ENCODE measurements around the gene GAB2.

Gene GAB2

GRCh38 chr11:78403781-78404180, 13.8 kb downstream of the GAB2 start:
- DNase-seq (ENCODE audit: extremely low read depth, insufficient read length), result no peak
- Histone ChIP-seq H3K4me3 (replicated peaks; ENCODE audit: low read depth, low read length) (no peak overlapping the region), H3K27me3 (replicated peaks; ENCODE audit: control insufficient read depth, insufficient read depth, low read length) (no peaks in the 10 kb centered on the region), H3K36me3 (ENCODE audit: control insufficient read depth, insufficient read depth, low read length) (no peaks in the 10 kb centered on the region)
- no peak for TF ChIP-seq CTCF (IDR thresholded peaks at IDR 0.05; ENCODE audit: insufficient read depth, low read length, poor library complexity, severe bottlenecking)

GRCh38 chr11:78402847-78403246, 14.8 kb downstream of the GAB2 start:
- Histone ChIP-seq H3K4me3 (replicated peaks; ENCODE audit: low read depth, low read length) (no peak overlapping the region), H3K27me3 (replicated peaks; ENCODE audit: control insufficient read depth, insufficient read depth, low read length) (no peaks in the 10 kb centered on the region), H3K36me3 (ENCODE audit: control insufficient read depth, insufficient read depth, low read length) (no peaks in the 10 kb centered on the region)
- no peak for TF ChIP-seq CTCF (IDR thresholded peaks at IDR 0.05; ENCODE audit: insufficient read depth, low read length, poor library complexity, severe bottlenecking)
- DNase-seq (ENCODE audit: extremely low read depth, insufficient read length), result no peak

- Histone ChIP-seq H3K4me3 (replicated peaks; ENCODE audit: low read depth, low read length) (no peak overlapping the region), H3K27me3 (replicated peaks; ENCODE audit: control insufficient read depth, insufficient read depth, low read length) (no peaks in the 10 kb centered on the region), H3K36me3 (ENCODE audit: control insufficient read depth, insufficient read depth, low read length) (no peaks in the 10 kb centered on the region)
- no peak for DNase-seq (ENCODE audit: extremely low read depth, insufficient read length)
- TF ChIP-seq CTCF (IDR thresholded peaks at IDR 0.05; ENCODE audit: insufficient read depth, low read length, poor library complexity, severe bottlenecking), result no peak
Measured at GRCh38 chr11:78400702-78401101, 16.9 kb downstream of the GAB2 start.

DNA sequence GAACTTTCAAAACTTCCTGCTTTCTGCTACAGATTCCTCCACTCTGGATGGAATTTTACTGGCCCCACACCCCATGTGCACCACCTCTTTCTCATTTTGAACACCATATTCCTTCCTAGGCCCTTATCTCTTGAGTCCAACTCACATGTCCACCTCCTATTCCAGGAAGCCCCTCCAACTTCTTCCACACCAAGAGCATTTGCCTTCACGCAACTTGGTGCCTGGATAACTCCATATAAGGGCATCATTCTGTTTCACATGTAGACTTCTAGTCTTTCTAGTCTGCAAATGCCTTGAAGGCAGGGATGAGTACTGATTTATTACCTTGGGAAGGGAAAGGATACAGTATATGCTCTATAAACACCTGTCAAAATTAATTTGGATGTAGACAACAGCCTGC, 17.5 kb downstream of the GAB2 start:
- Histone ChIP-seq H3K36me3 (ENCODE audit: control insufficient read depth, insufficient read depth, low read length) (no peaks in the 10 kb centered on the region), H3K4me3 (replicated peaks; ENCODE audit: low read depth, low read length) (no peak overlapping the region), H3K27me3 (replicated peaks; ENCODE audit: control insufficient read depth, insufficient read depth, low read length) (no peaks in the 10 kb centered on the region)
- no peak for DNase-seq (ENCODE audit: extremely low read depth, insufficient read length)
- TF ChIP-seq CTCF (IDR thresholded peaks at IDR 0.05; ENCODE audit: insufficient read depth, low read length, poor library complexity, severe bottlenecking), result no peak

DNA sequence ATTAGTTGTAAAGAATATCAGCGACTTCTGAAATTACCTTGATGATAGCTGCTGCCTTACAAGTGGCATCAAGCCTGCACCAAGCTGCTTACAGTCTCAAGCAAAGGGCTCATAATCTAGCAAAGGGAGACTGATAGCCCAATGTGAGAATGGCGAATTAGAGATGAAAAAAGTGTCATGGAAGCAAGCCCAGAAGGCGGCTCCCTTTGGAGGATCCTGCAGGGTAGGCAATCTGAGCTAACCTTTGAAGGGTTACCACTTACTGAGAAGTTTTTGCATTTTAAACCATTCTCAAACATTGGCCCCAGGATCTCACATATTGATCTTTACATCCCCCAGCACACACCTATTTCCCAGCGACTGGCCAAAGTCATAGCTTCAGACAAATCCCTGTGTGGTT, 18.5 kb downstream of the GAB2 start:
- Histone ChIP-seq H3K4me3 (replicated peaks; ENCODE audit: low read depth, low read length) (no peak overlapping the region), H3K36me3 (ENCODE audit: control insufficient read depth, insufficient read depth, low read length) (no peaks in the 10 kb centered on the region), H3K27me3 (replicated peaks; ENCODE audit: control insufficient read depth, insufficient read depth, low read length) (no peaks in the 10 kb centered on the region)
- no peak for DNase-seq (ENCODE audit: extremely low read depth, insufficient read length)
- TF ChIP-seq CTCF (IDR thresholded peaks at IDR 0.05; ENCODE audit: insufficient read depth, low read length, poor library complexity, severe bottlenecking), result no peak

GRCh38 chr11:78398715-78399114, 18.9 kb downstream of the GAB2 start:
- no peak for DNase-seq (ENCODE audit: extremely low read depth, insufficient read length)
- TF ChIP-seq CTCF (IDR thresholded peaks at IDR 0.05; ENCODE audit: insufficient read depth, low read length, poor library complexity, severe bottlenecking), result no peak
- Histone ChIP-seq H3K36me3 (ENCODE audit: control insufficient read depth, insufficient read depth, low read length) (no peaks in the 10 kb centered on the region), H3K4me3 (replicated peaks; ENCODE audit: low read depth, low read length) (no peak overlapping the region), H3K27me3 (replicated peaks; ENCODE audit: control insufficient read depth, insufficient read depth, low read length) (no peaks in the 10 kb centered on the region)
